ENCODE data around the gene IL36RN. TPM values are rescaled to one million over a fixed set of nuclear protein-coding genes. Genes with fewer than 3 reads are reported as not detected.

Gene IL36RN
- total RNA-seq, 1 donor from 2014 or later = not detected

DNA sequence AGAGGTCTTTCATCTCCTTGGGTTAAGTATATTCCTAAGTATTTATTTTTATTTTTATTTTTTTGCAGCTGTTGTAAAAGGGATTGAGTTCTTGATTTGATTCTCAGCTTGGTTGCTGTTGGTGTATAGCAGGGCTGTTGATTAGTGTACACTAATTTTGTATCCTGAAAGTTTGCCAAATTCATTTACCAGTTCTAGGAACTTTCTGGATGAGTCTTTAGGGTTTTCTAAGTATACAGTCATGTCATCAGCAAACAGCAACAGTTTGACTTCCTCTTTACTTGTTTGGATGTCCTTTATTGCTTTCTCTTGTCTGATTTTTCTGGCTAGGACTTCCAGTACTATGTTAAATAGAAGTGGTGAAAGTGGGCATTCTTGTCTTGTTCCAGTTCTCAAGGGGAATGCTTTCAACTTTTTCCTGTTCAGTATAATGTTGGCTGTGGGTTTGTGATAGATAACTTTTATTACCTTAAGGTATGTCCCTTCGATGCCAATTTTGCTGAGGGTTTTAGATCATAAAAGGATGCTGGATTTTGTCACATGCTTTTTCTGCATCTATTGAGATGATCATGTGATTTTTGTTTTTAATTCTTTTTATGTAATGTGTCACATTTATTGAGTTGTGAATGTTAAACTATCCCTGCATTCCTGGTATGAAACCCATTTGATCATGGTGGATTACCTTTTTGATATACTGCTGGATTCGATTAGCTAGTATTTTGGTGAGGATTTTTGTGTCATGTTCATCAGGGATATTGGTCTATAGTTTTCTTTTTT, 38.0 kb downstream of the IL36RN start:
- intact Hi-C loops (cut with micrococcal nuclease) = loop anchor here (5.0 kb wide), 1 partner anchor 100 kb away; no protein-coding TSS in a partner anchor

DNA sequence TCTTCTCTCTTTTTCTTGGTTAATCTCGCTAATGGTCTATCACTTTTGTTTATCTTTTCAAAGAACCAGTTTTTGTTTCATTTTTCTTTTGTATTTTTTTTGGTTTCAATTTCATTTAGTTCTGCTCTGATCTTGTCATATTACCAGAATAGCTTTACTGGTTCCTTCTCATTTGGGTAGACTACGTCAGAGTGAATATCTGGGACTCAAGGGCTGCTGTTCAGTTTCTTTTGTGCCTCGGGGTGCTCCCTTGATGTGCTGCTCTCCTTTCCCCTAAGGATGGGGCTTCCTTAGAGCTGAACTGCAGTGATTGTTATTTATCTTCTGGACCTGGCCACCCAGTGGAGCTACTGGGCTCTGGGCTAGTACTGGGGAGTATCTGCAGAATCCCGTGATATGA, 39.0 kb downstream of the IL36RN start:
- intact Hi-C loops (cut with micrococcal nuclease) = loop anchor here (1.0 to 5.0 kb wide), 2 partner anchors 75 to 101 kb away; partner anchors contain the start of gene PSD4

- intact Hi-C loops (cut with micrococcal nuclease) = loop anchor here (1.0 to 5.0 kb wide), 2 partner anchors 75 to 101 kb away; partner anchors contain the start of gene PSD4
Measured at GRCh38 chr2:113098532-113098931, 39.5 kb downstream of the IL36RN start.

- intact Hi-C loops (cut with micrococcal nuclease) = no loop called here
Measured at GRCh38 chr2:113102133-113102532, 43.1 kb downstream of the IL36RN start.

DNA sequence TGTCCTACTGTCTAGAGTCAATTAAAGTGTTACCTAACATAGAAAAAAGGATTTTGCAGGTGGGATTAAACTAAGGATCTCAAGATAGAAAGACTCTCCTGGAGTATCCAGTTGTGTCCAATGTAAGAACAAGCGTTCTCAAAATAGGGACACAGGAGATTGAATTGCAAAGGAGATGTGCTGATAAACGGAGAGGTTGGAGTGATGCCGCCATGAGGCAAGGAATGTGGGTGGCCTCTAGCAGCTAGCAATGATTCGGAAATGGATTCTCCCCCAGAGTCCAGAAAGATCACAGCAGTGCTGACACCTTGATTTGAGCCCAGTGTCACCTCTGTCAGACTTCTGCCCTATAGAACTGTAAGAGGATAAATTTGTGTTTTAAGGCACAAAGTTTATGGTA, 44.3 kb downstream of the IL36RN start:
- intact Hi-C loops (cut with micrococcal nuclease) = no loop called here

GRCh38 chr2:113104054-113104611, 45.1 kb downstream of the IL36RN start:
- intact Hi-C loops (cut with micrococcal nuclease) = no loop called here

GRCh38 chr2:113105047-113105785, 46.2 kb downstream of the IL36RN start:
- intact Hi-C loops (cut with micrococcal nuclease) = no loop called here

DNA sequence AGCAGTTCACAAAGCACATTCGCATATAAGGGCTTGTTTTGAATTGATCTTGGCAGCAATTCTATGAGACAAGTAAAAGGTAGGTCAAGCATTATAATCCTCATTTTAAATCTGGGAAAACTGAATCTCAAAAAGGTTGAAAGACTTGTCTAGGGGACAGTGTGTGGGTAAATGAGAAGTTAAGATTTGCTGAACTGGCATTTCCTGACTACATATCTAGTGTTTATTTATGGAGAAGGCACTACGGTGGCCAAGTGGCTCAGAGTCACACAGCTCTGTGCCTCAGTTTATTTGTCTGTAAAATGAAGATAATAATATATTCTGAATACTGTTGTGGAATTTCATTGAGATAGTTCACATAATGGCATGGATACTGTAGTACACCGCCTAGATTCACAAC, 52.1 kb downstream of the IL36RN start:
- intact Hi-C loops (cut with micrococcal nuclease) = no loop called here

GRCh38 chr2:113111823-113112287, 52.9 kb downstream of the IL36RN start:
- intact Hi-C loops (cut with micrococcal nuclease) = no loop called here

DNA sequence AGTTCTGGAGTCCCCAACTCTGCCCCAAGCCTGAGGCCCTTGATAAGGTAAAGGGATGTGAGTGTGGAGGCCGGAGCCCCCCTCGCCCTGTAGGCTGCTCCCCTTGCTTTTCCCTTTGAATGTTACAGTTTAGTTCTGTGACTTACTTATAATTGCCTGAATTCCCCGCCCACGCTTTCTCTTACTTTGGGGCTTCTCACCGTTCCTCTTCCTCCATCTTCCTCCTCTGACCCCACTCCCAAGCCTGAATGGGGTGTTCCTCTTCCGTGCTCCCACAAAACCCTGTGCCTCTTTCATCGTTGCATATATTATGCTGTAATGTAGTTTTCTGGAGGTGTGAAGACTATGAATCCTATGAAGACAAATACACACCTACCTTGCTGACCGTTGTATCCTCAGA, 53.4 kb downstream of the IL36RN start:
- intact Hi-C loops (cut with micrococcal nuclease) = no loop called here

GRCh38 chr2:113112871-113113270, 53.9 kb downstream of the IL36RN start:
- intact Hi-C loops (cut with micrococcal nuclease) = no loop called here

GRCh38 chr2:113113807-113114206, 54.8 kb downstream of the IL36RN start:
- intact Hi-C loops (cut with micrococcal nuclease) = no loop called here

Other genes with a start within 250 kb of the IL36RN start
- gene IL1B, start 222.4 kb upstream of the IL36RN start, total RNA-seq = not detected in 2 replicates
- gene IL37, start 148.0 kb upstream of the IL36RN start, total RNA-seq = not detected in 2 replicates
- gene IL36G, start 81.2 kb upstream of the IL36RN start, total RNA-seq = not detected in 2 replicates
- 0.25 TPM in 1 of 2 replicates, not detected in the other for gene IL36A, start 53.7 kb upstream of the IL36RN start, total RNA-seq
- not detected in 2 replicates for gene IL36B, start 6.3 kb upstream of the IL36RN start, total RNA-seq
- gene IL1F10, start 8.8 kb downstream of the IL36RN start, total RNA-seq = not detected in 2 replicates
- gene IL1RN, start 68.4 kb downstream of the IL36RN start, total RNA-seq = 0.70 TPM in 2 replicates
- gene PSD4, start 114.8 kb downstream of the IL36RN start, total RNA-seq = 302 TPM in 2 replicates
- 0.32 and 0.45 TPM in 2 replicates for gene PAX8, start 219.7 kb downstream of the IL36RN start, total RNA-seq